GM19397 (cell line): ENCODE data around the gene GKN2.
"Not testable (repeated sequence)": the region's sequence is repeated elsewhere in the genome, so short reads cannot be mapped to it uniquely, and the experiment has no call there.

ENCODE experiments used
- ATAC-seq: cut with Tn5 transposase; IDR thresholded peaks from one replicate; pipeline ENCODE4 v1.9.1; 2021; ENCODE audit warnings: mild to moderate bottlenecking, moderate library complexity; ENCODE audit not compliant: unreplicated experiment

GKN2 gene

DNA sequence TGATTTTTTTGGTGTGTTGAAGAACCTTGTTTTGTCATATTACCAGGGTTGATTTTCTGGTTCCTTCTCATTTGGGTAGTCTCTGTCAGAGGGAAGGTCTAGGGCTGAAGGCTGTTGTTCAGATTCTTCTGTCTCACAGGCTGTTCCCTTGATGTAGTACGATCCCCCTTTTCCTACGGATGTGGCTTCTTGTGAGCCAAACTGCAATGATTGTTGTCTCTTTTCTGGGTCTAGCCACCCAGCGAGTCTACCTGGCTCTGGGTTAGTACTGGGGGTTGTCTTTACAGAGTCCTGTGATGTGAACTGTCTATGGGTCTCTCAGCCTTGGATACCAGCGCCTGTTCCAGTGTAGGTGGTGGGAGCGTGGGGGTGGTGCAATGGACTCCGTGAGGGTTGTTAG, 56.7 kb downstream of the GKN2 start:
- ATAC-seq = not testable (repeated sequence)
